ENCODE measurements around the gene AFF3. TPM values are rescaled to one million over a fixed set of nuclear protein-coding genes. Genes with fewer than 3 reads are reported as not detected.
A peak's percentile ranks its signal among the peaks of the same experiment; 100 is the strongest.

AFF3 gene
- total and polyA plus RNA-seq, 4 donors: 4.2 to 90.9 (median 14.6) TPM

GRCh38 chr2:99636144-99637034, 506.0 kb downstream of the AFF3 start:
- no peak for TF ChIP-seq CTCF (IDR thresholded peaks at IDR 0.05; ENCODE audit: control extremely low read depth, extremely low read depth)
- Histone ChIP-seq H3K4me1 (ENCODE audit: control insufficient read depth in 5 of 5, insufficient read depth in 5 of 5, low read length in 5 of 5) (peaks cover 0 to 17% (median 7%) of the 10 kb centered on the region in 5 donors), H3K27ac (ENCODE audit: low read depth in 1 of 2, low read length in 1 of 2) (peak overlapping the region in 1 of 2 donors; percentile 70), H3K9ac (ENCODE audit: insufficient read depth in 1 of 2, low read length in 2 of 2) (no peak overlapping the region), H3K27me3 (ENCODE audit: control insufficient read depth in 3 of 3, insufficient read depth in 3 of 3, low read length in 2 of 3) (no peaks in the 10 kb centered on the region), H3K36me3 (ENCODE audit: control insufficient read depth in 4 of 4, insufficient read depth in 4 of 4, low read length in 4 of 4) (no peaks in the 10 kb centered on the region), H3K9me3 (ENCODE audit: control insufficient read depth in 4 of 4, insufficient read depth in 3 of 4, low read length in 3 of 4) (peaks cover 0 to 3% (median 0%) of the 10 kb centered on the region in 4 donors), H3K4me3 (no peak overlapping the region)
- DNase-seq: peak; percentile 42 to 65 (median 64)
- WGBS, 2 donors: 58 to 81% methylated on average over 19 of the region's 19 CpGs
- ATAC-seq (ENCODE audit: insufficient read depth, low FRiP score): peak; percentile 27

- TF ChIP-seq CTCF (IDR thresholded peaks at IDR 0.05; ENCODE audit: control extremely low read depth, extremely low read depth): no peak
- DNase-seq: no peak
- Histone ChIP-seq H3K27ac (ENCODE audit: low read depth in 1 of 2, low read length in 1 of 2) (peak overlapping the region in 1 of 2 donors; percentile 70), H3K9me3 (ENCODE audit: control insufficient read depth in 4 of 4, insufficient read depth in 3 of 4, low read length in 3 of 4) (peaks cover 0 to 3% (median 0%) of the 10 kb centered on the region in 4 donors), H3K4me1 (ENCODE audit: control insufficient read depth in 5 of 5, insufficient read depth in 5 of 5, low read length in 5 of 5) (peaks cover 0 to 15% (median 6%) of the 10 kb centered on the region in 5 donors), H3K4me3 (no peak overlapping the region), H3K36me3 (ENCODE audit: control insufficient read depth in 4 of 4, insufficient read depth in 4 of 4, low read length in 4 of 4) (no peaks in the 10 kb centered on the region), H3K9ac (ENCODE audit: insufficient read depth in 1 of 2, low read length in 2 of 2) (no peak overlapping the region), H3K27me3 (ENCODE audit: control insufficient read depth in 3 of 3, insufficient read depth in 3 of 3, low read length in 2 of 3) (no peaks in the 10 kb centered on the region)
- ATAC-seq (ENCODE audit: insufficient read depth, low FRiP score): no peak
- WGBS, 2 donors: 95 to 100% methylated on average over 4 of the region's 4 CpGs
These were observed 506.7 kb downstream of the AFF3 start for GRCh38 chr2:99635710-99636109.

- no peak for TF ChIP-seq CTCF (IDR thresholded peaks at IDR 0.05; ENCODE audit: control extremely low read depth, extremely low read depth)
- peaks cover 0 to 3% (median 0%) of the 10 kb centered on the region in 4 donors for H3K9me3 ChIP-seq (ENCODE audit: control insufficient read depth in 4 of 4, insufficient read depth in 3 of 4, low read length in 3 of 4)
- H3K27ac ChIP-seq (ENCODE audit: low read depth in 1 of 2, low read length in 1 of 2): no peak overlapping the region
- no peak overlapping the region for H3K4me3 ChIP-seq
- H3K4me1 ChIP-seq (ENCODE audit: control insufficient read depth in 5 of 5, insufficient read depth in 5 of 5, low read length in 5 of 5): peaks cover 0 to 9% (median 6%) of the 10 kb centered on the region in 5 donors
- H3K36me3 ChIP-seq (ENCODE audit: control insufficient read depth in 4 of 4, insufficient read depth in 4 of 4, low read length in 4 of 4): no peaks in the 10 kb centered on the region
- 85 to 88% methylated on average over 2 of the region's 2 CpGs for WGBS, 2 donors
- H3K9ac ChIP-seq (ENCODE audit: insufficient read depth in 1 of 2, low read length in 2 of 2): no peak overlapping the region
- H3K27me3 ChIP-seq (ENCODE audit: control insufficient read depth in 3 of 3, insufficient read depth in 3 of 3, low read length in 2 of 3): no peaks in the 10 kb centered on the region
- ATAC-seq (ENCODE audit: insufficient read depth, low FRiP score): no peak
- DNase-seq: no peak
These were observed 508.2 kb downstream of the AFF3 start for GRCh38 chr2:99634234-99634633.

Measured in lung (tissue), 12 donors.